Lower leg skin (tissue), 3 donors: ENCODE measurements around the gene CCDC183.
"Not testable (repeated sequence)": the region's sequence is repeated elsewhere in the genome, so short reads cannot be mapped to it uniquely, and the experiment has no call there.

Experiments
- POLR2A ChIP-seq, 2 donors: fragments of 450-650 bp; IDR thresholded peaks; one replicate each; pipeline ENCODE4 v1.6.1; 2016 to 2017; ENCODE audit warnings: antibody characterized with exemption in 2 of 2, mild to moderate bottlenecking in 1 of 2, moderate library complexity in 1 of 2
- TF ChIP-seq, protein P1 (sequence below), 3 donors: fragments of 450-650 bp; IDR thresholded peaks; one replicate each; pipeline ENCODE4 v1.5.1; 2016; ENCODE audit warnings: antibody characterized with exemption in 3 of 3, mild to moderate bottlenecking in 3 of 3, moderate library complexity in 2 of 3

- TF ChIP-seq, protein P1, sequence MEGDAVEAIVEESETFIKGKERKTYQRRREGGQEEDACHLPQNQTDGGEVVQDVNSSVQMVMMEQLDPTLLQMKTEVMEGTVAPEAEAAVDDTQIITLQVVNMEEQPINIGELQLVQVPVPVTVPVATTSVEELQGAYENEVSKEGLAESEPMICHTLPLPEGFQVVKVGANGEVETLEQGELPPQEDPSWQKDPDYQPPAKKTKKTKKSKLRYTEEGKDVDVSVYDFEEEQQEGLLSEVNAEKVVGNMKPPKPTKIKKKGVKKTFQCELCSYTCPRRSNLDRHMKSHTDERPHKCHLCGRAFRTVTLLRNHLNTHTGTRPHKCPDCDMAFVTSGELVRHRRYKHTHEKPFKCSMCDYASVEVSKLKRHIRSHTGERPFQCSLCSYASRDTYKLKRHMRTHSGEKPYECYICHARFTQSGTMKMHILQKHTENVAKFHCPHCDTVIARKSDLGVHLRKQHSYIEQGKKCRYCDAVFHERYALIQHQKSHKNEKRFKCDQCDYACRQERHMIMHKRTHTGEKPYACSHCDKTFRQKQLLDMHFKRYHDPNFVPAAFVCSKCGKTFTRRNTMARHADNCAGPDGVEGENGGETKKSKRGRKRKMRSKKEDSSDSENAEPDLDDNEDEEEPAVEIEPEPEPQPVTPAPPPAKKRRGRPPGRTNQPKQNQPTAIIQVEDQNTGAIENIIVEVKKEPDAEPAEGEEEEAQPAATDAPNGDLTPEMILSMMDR (IDR thresholded peaks at IDR 0.05), result not testable (repeated sequence)
- TF ChIP-seq POLR2A (IDR thresholded peaks at IDR 0.05), result not testable (repeated sequence)
These were observed 6.9 kb downstream of the CCDC183 start for GRCh38 chr9:136803009-136803550.
